ENCODE measurements around the gene SOX1. TPM values are rescaled to one million over a fixed set of nuclear protein-coding genes. Genes with fewer than 3 reads are reported as not detected.

Gene SOX1
- total RNA-seq (not detected), polyA plus RNA-seq (not detected)
- long read RNA-seq, donor 1, result 0 reads
- long read RNA-seq, donor 2, result 0 reads

GRCh38 chr13:112067116-112067741 is at the start of gene SOX1:
Gene SOX1 (plus strand): TSS chr13:112067149. CDS start chr13:112067659, 510 bp downstream.
- H3K9me3 ChIP-seq, result peaks cover 0 to 12% (median 0%) of the 10 kb centered on the region in 8 donors
- intact Hi-C loops (cut with DNase I; ENCODE audit: low total_unique reads), result no loop called here
- H3K4me1 ChIP-seq, result peaks cover 4 to 36% (median 19%) of the 10 kb centered on the region in 6 donors
- peak within 1 kb of the TSS in 7 of 8 donors; percentile 7 to 62 (median 29) for H3K4me3 ChIP-seq
- H3K27me3 ChIP-seq (replicated peaks in 1 of 7), result peaks cover 0 to 100% (median 87%) of the 10 kb centered on the region in 7 donors
- no peak within 1 kb of the TSS for H3K27ac ChIP-seq
- 6 to 18% (median 10%) methylated on average over 43 to 66 of the region's 66 CpGs for WGBS, 5 donors
- TF ChIP-seq CTCF (IDR thresholded peaks at IDR 0.05 in 8 of 11, conservative IDR thresholded peaks at IDR 0.05 in 3 of 11) (no peak), POLR2AphosphoS5 (IDR thresholded peaks at IDR 0.05) (no peak), POLR2A (IDR thresholded peaks at IDR 0.05) (no peak)
- DNase-seq, result peak; percentile 65
- H3K36me3 ChIP-seq, result no peaks in the 10 kb centered on the region

GRCh38 chr13:112024577-112024976 is 42.4 kb upstream of the SOX1 start:
- H3K36me3 ChIP-seq, result no peaks in the 10 kb centered on the region
- 89 to 93% (median 91%) methylated on average over 11 of the region's 11 CpGs for WGBS, 5 donors
- H3K9me3 ChIP-seq, result peaks cover 0 to 15% (median 6%) of the 10 kb centered on the region in 8 donors
- TF ChIP-seq CTCF (IDR thresholded peaks at IDR 0.05 in 8 of 11, conservative IDR thresholded peaks at IDR 0.05 in 3 of 11) (no peak), POLR2A (IDR thresholded peaks at IDR 0.05) (no peak), POLR2AphosphoS5 (IDR thresholded peaks at IDR 0.05) (no peak)
- H3K27ac ChIP-seq, result no peak overlapping the region
- no peak overlapping the region for H3K4me3 ChIP-seq
- intact Hi-C loops (cut with DNase I; ENCODE audit: low total_unique reads), result no loop called here
- H3K27me3 ChIP-seq (replicated peaks in 1 of 7), result peaks cover 0 to 33% (median 0%) of the 10 kb centered on the region in 7 donors
- DNase-seq, result no peak
- no peaks in the 10 kb centered on the region for H3K4me1 ChIP-seq

DNA sequence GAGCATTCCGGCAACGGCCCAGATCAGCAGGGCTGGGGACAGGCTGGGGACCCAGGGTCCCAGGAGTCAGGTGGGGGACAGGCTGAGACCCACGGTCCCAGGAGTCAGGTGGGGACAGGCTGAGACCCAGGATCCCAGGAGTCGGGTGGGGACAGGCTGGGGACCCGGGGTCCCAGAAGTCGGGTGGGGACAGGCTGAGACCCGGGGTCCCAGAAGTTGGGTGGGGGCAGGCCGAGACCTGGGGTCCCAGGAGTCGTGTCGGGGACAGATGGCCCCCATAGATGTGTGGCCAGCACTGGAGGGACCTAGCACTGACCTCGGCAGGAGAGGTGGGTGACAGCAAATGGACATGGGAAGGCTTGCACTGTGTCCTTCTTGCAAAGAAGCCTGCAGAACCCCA is 39.7 kb upstream of the SOX1 start:
- Histone ChIP-seq H3K27ac (no peak overlapping the region), H3K36me3 (no peaks in the 10 kb centered on the region), H3K4me3 (no peak overlapping the region), H3K4me1 (no peaks in the 10 kb centered on the region), H3K27me3 (replicated peaks in 1 of 7) (peaks cover 0 to 33% (median 0%) of the 10 kb centered on the region in 7 donors), H3K9me3 (peaks cover 0 to 2% (median 0%) of the 10 kb centered on the region in 8 donors)
- TF ChIP-seq POLR2AphosphoS5 (IDR thresholded peaks at IDR 0.05), result no peak
- TF ChIP-seq POLR2A (IDR thresholded peaks at IDR 0.05), result no peak
- TF ChIP-seq CTCF (IDR thresholded peaks at IDR 0.05 in 8 of 11, conservative IDR thresholded peaks at IDR 0.05 in 3 of 11), result no peak
- intact Hi-C loops (cut with DNase I; ENCODE audit: low total_unique reads), result no loop called here
- 75 to 90% (median 84%) methylated on average over 11 of the region's 11 CpGs for WGBS, 5 donors
- no peak for DNase-seq

GRCh38 chr13:112028481-112028880 is 38.5 kb upstream of the SOX1 start:
- peaks cover 0 to 33% (median 0%) of the 10 kb centered on the region in 7 donors for H3K27me3 ChIP-seq (replicated peaks in 1 of 7)
- intact Hi-C loops (cut with DNase I; ENCODE audit: low total_unique reads), result no loop called here
- DNase-seq, result no peak
- H3K27ac ChIP-seq, result no peak overlapping the region
- H3K4me1 ChIP-seq, result no peaks in the 10 kb centered on the region
- no peak for TF ChIP-seq POLR2AphosphoS5 (IDR thresholded peaks at IDR 0.05)
- no peak for TF ChIP-seq CTCF (IDR thresholded peaks at IDR 0.05 in 8 of 11, conservative IDR thresholded peaks at IDR 0.05 in 3 of 11)
- TF ChIP-seq POLR2A (IDR thresholded peaks at IDR 0.05), result no peak
- no peak overlapping the region for H3K4me3 ChIP-seq
- 72 to 89% (median 79%) methylated on average over 14 of the region's 14 CpGs for WGBS, 5 donors
- no peaks in the 10 kb centered on the region for H3K9me3 ChIP-seq
- no peaks in the 10 kb centered on the region for H3K36me3 ChIP-seq
